GM18519 (cell line): Measurements from ENCODE around the gene ARSG.
"Not testable (repeated sequence)": the region's sequence is repeated elsewhere in the genome, so short reads cannot be mapped to it uniquely, and the experiment has no call there.

ENCODE experiments used
- ATAC-seq: cut with Tn5 transposase; IDR thresholded peaks from one replicate; pipeline ENCODE4 v1.9.1; 2021; ENCODE audit warnings: mild to moderate bottlenecking, moderate library complexity; ENCODE audit not compliant: unreplicated experiment, low FRiP score

Gene ARSG

DNA sequence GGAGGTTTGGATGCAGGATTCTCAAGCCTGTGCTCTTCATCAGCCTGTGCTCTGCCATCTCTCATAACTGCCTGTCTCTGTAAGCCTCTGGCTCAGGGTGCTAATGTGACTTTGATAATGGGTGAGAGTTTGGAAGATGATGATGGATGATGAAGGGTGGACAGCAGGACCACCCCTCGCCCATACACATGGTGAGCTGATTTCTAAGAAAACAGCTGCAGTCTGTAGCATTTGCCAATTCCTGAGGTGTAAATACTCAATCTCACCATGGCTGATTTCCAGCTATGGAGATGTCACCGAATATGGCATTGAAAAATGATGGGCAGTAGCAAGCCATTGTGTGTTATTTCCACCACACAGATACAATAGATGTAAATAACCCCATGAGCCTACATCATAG, 74.2 kb downstream of the ARSG start:
- ATAC-seq = no peak

DNA sequence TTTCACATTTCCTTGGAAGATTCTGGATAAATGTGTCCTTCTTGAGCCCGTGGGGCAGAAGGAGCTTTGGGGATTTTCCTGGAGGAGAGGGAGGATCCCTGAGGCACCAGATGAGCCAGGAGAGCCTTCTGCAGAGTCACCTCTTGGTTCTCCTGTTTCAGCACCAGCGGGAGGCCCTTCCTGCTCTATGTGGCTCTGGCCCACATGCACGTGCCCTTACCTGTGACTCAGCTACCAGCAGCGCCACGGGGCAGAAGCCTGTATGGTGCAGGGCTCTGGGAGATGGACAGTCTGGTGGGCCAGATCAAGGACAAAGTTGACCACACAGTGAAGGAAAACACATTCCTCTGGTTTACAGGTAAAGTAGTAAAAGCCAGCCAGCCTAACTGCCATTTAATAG, 77.1 kb downstream of the ARSG start:
- no peak for ATAC-seq

DNA sequence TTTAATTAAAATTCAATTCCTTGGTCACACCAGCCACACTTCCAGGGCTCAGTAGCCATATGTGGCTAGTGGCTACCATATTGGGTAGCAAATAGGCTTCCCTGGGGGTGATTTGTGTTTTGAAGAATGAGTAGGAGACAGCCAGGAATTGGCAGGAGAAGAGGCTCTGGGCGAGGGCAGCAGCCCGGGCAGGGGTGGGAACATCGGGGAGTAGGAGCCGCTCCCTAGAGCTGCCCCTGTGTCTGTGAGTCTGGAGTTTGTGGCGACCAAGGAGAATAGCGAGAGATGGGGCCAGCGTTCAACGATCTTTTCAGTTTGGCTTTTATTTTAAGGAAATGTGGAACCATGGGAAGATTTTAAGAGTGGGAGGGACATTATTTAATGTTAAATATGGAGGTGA, 84.3 kb downstream of the ARSG start:
- ATAC-seq = no peak

DNA sequence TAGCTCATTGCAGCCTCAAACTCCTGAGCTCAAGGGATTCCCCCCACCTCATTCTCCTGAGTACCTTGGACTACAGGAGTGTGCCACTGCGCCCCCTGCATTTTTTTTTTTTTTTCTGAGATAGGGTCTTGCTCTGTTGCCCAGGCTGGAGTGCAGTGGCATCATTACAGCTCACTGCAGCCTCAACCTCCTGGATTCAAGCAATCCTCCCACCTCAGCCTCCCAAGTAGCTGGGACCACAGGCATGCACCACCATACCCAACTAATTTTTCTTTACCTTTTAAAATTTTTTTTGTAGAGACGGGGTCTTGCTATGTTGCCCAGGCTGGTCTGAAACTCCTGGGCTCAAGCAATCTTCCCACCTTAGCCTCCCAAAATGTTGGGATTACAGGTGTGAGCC, 84.9 kb downstream of the ARSG start:
- ATAC-seq = not testable (repeated sequence)

DNA sequence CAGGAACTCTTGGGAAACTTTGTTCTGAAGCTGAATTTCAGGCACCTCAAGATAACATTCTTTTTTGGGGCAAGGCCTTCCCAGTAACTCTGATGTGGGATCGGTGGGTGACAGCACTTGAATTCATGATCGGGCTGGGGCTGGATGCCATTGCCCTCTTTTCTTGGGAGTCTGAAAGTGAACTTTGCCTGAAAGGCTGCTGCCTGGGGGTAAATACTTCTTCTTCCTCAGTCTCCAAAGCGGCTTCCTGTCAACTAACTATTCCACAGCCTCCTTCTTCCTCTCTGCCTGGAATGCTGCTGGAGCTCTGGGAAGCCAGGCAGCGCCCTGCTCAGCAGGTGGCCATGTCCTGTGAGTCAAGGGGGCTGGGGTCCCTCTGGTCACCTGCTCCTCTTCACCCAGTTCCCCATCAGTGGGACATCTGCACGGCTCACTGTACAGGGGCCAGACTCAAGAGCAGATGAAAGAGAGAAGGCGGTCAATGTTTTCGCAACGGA, 86.5 kb downstream of the ARSG start:
- ATAC-seq = no peak

DNA sequence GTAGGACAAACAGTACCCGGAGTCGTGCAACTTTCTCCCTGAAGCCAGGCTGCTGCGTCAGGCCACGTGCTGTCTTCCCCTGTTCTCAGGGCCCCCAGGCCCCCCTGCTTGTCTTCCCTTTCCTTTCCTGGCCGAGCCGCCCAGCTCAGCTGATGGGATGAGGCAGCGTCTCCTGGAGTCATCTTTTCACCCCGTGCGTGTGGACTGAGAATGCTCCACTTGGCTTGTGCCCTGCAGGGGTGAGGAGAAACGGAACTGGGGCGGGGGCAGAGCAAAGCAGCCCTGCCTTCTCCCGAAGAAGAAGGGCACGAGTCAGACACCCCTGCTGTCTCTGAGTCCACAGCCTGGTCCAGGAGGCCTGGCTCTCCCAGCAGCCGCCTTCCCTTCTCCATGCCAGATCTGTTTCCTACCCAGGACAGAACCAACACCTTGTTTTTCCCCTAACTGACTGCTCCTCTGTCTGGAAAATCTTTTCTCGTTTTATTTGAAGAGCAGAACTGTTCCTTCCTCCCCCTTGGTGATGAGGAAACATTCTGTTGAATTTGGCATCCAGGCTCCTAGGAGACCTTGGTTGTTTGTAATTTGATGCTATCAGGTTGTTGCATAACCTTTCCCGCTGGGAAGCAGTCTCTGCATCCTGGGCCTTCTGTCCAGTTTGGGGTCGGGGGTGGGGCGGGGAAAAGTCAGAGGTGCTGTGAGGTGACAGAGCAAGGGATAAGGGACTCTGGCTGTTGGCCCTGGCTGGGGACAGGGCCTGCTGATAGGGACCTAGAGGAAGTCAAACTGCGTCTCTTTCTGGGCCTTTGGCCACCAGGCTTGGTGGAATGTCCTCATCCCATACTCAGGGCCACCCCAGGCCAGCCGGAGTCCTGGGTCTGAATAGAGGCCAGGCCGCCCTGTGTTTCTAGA, 87.2 kb downstream of the ARSG start:
- ATAC-seq = no peak

DNA sequence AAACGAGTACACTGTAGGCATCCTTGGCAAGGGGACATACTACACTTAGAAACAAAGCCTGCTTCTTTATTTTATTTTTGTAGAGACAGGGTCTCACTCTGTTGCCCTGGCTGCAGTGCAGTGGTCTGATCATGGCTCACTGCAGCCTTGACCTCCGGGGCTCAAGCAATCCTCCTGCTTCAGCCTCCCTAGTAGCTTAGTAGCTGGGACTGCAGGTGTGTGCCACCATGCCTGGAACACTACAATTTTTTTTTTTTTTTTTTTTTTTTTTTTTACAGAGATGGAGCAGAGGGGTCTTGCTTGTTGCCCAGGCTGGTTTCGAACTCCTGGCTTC, 87.8 kb downstream of the ARSG start:
- no peak for ATAC-seq

DNA sequence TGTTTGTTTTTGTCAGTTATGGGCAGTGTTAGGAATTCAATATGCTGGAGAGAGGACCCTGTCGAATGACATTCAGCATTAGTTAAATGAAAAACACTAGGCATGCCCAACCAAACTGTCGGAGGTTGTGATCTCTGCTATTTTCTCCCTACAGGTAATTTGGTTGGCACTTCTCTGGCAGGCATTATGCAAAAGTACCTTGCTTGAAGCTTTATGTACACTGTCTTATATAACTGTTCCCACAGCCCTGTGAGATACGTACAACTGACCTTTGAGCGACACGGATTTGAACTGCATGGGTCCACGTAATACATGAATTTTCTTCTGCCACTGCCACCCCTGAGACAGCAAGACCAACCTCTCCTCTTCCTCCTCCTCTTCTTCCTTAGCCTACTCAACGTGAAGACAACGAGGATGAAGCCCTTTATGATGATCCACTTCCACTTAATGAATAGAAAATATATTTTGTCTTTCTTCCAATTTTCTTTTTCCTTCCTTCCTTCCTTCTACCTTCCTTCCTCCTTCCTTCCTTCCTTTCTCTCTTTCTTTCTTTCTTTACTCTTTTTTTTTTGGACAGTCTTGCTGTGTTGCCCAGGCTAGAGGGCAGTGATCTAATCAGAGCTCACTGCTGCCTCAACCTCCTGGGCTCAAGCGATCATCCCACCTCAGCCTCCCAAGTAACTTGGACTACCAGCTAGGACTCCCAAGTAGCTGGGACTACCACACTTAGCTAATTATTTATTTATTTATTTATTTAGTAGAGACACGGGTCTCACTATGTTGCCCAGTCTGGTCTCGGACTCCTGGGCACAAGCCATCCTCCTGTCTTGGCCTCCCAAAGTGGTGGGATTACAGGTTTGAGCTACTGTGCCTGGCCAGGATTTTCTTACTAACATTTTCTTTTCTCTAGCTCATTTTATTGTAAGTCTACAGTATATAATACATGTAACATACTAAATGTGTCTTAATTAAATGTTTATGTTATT, 88.7 kb downstream of the ARSG start:
- no peak for ATAC-seq

DNA sequence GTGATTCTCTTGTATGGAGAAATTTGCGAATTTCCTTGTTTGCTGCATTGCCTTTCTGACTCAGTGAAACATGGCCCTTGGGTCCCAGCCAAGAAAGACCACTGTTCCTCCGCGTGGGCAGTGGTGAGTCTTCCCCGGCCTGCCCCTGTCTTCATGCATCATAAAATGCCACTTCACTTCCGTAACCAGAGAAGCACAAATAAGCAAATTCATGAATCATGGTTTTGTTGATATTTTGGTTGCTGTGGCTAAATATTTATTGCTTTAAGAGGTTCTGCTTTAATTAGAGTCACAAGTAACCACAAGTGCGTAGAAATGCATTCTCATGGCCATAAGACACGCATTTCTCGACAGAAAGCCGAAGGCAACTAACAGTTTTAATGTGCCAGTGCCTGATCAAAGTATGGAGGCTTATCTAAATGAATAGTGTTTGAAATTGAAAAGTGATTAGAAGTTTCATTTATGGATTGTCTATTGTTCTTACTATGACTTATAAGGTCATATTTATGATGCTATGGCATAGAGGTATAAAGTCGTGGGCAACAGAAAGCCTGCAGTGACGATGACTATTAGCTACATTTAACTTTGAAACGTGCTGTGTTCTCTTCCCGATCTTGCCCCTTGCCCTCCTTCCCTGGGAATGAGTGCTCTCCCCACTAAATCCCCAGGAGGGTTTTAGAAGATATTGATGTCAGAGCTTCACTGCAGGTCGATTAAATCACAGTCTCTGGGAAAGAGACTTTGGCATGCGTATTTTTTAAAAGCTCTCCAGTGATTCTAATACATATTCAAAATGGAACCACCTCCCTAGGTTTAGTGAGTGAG, 90.0 kb downstream of the ARSG start:
- no peak for ATAC-seq

DNA sequence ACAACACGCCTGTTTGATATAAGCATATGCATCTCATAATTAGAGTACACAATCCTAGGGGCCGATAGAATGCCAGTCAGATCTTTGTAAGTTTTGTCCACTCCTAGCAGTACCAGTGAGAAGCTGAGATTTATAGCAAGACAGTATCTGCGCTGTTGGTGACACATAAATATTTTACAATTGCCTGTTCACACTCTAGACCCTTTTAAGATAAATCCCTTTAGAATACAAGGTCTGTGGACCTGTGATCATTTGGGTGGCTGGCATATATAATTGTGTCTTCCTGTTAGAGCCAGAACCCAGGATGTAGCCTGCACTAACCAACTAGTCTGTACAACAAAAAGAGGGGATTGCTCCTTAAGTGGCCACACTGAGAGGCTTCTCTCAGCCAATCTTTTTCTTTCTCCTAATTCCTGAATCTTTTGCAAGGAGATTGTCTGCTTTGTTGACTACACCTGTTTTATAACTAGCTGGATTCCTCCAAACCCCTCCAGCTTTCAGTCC, 91.3 kb downstream of the ARSG start:
- ATAC-seq = no peak

DNA sequence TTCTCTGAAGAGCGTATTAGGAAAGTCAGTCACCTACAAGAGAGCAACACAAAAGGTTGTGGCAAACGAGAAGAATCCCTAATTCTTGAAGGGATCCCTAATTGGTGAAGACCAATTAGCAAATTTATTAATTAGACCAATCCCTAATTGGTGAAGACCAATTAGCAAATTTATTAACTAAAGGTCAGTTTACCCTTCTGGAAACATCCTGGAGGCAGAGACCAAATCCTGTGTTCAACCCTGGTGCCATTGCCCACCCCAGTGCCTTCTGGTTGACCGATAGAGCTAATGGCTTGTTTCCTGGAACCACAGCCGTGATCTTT, 91.8 kb downstream of the ARSG start:
- no peak for ATAC-seq

DNA sequence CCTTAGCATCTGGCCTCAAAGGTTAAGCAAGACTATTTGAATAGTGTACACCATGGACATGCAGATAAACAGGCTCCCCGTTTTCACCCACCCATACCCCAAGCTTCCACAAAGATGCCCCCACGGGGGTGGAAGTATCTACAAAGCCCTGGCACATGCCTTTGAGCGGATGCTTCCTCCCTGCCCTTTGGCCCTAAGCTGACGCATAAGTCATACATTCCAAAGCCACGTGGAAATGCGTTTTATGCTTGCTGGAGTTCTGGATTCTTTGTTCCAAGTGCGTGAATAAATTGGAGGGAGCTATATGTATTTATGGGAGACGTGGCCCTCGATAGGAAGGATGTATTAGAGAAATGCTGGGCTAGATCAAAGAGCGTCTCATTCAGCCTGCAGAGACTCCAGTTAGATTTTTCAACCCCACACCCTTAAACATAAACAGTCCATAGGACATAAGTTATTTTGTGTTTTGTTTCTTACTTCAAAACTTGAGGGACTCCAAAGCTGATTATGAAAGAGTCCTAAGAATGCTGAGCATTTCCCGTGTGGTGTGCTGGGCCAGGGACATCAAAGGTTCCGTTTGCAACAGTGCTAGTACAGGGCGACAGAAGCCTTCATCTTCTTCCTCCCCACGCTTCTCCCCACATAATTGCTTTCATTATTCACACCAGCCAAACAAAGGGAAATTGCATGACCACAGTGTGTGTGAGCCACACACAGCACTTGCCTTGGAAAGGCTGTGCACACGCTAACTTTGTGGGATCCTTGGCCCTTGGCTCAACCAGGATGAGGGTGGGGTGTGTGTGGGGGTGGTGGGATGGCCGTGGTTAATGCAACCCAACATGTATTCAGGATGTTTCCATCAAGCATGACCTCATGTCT, 92.4 kb downstream of the ARSG start:
- no peak for ATAC-seq

DNA sequence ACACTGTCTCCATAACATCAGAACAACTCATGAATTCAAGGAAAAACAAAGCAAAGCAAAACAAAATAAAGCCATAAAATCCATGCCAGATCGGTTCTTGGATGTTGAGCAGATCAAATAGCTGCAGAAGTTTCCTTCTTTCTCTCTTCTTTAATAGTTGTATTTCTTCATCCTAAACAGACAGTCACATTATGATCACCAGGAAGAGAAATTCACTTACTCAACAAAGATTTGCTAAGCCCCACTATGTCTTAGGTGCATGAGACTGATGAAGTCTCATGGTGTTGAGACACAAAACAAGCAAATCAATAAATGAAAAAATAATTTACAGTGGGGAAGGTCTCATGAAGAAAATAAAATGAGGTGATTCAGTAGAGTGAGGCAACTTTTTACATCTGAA, 93.2 kb downstream of the ARSG start:
- ATAC-seq = no peak

DNA sequence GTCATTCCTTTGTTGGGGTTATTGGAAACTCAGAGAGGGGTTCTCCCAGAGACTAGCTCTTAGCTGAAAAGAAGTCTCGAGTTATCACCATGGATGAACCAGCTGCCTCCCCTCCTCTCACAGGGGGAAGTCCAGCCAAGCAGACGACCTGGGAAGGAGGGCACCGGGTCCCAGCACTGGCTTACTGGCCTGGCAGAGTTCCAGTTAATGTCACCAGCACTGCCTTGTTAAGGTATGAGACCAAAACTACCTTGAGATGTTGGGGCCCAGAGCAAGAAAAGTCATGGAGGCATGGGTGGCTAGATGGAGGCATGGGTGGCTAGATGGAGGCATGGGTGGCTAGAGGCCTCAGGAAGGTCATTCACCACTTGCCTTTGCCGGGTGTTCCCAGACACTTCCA, 93.6 kb downstream of the ARSG start:
- no peak for ATAC-seq

DNA sequence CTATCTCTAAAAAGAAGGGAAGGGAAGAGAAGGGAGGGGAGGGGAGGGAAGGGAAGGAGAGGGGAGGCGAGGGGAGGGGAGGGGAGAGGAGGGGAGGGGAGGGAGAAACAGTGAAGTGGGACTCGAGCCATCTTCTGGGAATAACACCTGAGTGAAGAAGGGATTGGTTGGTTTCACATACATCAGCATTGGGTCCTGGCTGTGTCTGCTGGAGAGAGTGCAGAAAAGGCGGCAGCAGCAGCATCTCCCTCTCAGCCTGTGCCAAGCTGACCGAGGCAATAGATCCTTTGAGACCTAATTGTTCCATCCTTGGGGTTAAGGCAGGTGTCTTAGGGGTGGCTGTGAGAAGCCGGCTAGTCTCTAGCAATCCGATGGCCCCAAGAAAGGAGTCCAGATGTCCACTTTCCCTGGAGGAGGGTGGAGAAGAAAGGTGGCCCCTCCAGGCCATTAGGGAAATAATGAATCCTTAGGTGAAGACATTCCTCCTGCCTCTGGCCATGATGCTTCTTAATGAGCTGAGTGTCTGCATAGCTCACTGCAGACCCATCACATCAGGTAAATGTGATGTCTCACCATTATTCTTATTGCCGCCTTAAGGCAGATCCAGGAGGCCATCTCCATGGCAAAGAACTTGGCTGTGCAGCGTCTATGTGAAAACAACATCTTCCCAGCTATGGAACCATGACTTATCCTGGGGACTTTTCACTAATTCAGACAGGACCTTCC, 94.4 kb downstream of the ARSG start:
- ATAC-seq = no peak

DNA sequence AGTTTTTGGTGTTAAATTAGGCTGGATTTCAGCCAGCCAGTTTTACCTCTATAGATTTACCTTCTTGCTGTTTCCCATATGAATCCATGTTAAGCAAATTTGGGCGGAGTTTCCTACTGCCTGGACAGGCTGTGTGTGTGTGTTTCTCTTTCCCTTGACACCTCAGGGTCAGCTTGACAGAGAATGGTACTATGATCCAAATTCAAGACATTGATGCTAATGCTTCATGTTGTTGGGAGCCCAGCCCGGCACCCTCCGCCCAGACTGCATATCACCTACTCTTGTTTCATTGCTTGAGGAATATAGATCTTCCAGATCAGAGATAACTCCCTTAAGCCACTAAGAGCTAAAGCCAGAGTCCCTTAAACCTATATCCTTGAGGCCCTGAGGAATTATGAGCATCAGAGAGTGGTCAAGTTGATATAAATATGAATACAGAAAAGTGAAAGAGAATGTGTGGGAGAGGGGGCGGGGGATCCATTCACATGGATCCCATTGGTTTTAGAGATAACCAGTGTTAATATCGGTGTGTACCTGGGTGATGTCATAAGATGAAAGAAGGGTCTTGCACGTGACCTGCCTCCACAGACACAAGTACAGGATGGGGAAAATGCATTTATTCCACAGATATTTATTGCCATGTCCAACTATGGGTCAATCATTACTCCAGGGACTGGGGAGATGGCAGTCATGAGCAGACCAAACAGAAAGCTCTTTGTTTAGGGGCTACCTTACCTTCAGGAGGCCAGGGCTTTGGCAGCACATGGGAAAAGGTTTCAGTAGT, 96.3 kb downstream of the ARSG start:
- no peak for ATAC-seq

DNA sequence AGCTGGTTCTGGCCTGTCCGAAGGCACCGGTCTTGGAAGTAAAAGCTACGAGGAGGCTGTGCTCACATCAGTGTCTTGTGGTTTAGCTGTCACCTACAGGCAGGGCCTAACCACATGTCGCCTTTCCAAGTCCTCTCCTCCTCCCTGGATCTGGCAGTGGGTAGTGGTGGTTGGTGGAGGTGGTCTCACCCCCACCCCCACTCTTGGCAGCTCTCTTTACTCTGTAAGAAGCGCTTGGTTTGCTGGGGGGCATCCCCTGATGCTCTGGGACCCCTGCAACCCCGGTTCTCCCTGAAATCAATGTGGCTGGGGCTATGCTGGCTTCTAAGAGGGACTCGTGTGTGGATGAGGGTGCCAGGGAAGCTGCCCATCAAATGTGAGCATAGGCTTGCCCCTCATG, 97.7 kb downstream of the ARSG start:
- no peak for ATAC-seq

DNA sequence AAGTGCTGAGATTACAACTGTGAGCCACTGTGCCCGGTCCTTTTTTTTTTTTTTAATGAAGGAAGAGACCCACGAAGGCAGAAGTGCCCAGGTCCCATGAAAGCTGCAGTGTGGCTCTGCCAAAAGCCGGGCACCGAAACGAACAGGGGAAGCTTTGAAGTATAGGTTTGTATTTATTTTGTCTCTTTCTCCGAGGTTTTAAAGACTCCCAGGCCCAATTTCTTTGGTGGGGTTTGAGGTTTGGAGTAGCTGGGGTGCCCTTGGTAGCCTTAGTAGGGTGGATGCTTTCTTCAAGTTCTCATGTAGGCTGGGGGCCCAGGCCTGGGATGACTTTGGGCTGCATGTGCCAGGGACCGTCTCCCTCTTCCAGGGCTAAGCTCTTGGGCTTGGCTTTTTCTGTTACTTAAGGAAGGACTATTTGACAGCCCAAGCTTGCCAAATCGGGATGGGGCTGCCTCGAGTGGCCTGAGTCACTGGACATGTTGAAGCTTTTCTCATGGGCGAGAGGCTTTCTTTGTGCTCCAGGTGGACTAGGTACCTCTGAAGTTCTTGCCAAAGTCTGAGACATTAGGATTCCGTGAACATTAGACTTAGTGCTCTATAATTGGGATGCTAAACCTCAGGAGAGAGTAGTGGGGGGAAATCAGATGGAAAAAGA, 99.7 kb downstream of the ARSG start:
- no peak for ATAC-seq
